Keratinocyte (primary cell): ENCODE measurements around the gene BRD2.

Experiments
- CTCF ChIP-seq, 3 experiments: IDR thresholded peaks in 1 of 3; conservative IDR thresholded peaks in 1 of 3; optimal IDR thresholded peaks in 1 of 3; 2 replicates in 2 of 3; 3 replicates in 1 of 3; pipeline versions ENCODE3 to v1.5.1; 2011; ENCODE audit warnings: low read length in 3 of 3, mild to moderate bottlenecking in 3 of 3, moderate library complexity in 2 of 3, control low read depth in 1 of 3, inconsistent platforms in 1 of 3; ENCODE audit not compliant: insufficient read depth in 2 of 3; ENCODE audit errors: extremely low read depth in 1 of 3
- EZH2 ChIP-seq: IDR thresholded peaks from one replicate; pipeline ENCODE4 v1.6.1; 2012; ENCODE audit warnings: inconsistent platforms, mild to moderate bottlenecking, low read length, moderate library complexity

- TF ChIP-seq CTCF (optimal IDR thresholded peaks at IDR 0.05 in 1 of 3, IDR thresholded peaks at IDR 0.05 in 1 of 3, conservative IDR thresholded peaks at IDR 0.05 in 1 of 3; ENCODE audit: extremely low read depth in 1 of 3, insufficient read depth in 2 of 3, low read length in 3 of 3) (peak; percentile 89 to 95 (median 94)), EZH2 (no peak)
Observed at GRCh38 chr6:32984622-32985389, 16.4 kb downstream of the BRD2 start.
